Cortex of kidney (tissue), 1 donor: ENCODE data around the gene NPAS3.

ENCODE experiments used
- DNase-seq: peaks from one replicate; lab custom pipeline; 2025; lab: John Stamatoyannopoulos, UW

The NPAS3 gene

GRCh38 chr14:33331176-33331949 is 392.7 kb downstream of the NPAS3 start:
- DNase-seq = no peak

GRCh38 chr14:33332497-33332896 is 393.8 kb downstream of the NPAS3 start:
- DNase-seq = no peak

- no peak for DNase-seq
These were observed 396.7 kb downstream of the NPAS3 start for GRCh38 chr14:33335366-33335765.

DNA sequence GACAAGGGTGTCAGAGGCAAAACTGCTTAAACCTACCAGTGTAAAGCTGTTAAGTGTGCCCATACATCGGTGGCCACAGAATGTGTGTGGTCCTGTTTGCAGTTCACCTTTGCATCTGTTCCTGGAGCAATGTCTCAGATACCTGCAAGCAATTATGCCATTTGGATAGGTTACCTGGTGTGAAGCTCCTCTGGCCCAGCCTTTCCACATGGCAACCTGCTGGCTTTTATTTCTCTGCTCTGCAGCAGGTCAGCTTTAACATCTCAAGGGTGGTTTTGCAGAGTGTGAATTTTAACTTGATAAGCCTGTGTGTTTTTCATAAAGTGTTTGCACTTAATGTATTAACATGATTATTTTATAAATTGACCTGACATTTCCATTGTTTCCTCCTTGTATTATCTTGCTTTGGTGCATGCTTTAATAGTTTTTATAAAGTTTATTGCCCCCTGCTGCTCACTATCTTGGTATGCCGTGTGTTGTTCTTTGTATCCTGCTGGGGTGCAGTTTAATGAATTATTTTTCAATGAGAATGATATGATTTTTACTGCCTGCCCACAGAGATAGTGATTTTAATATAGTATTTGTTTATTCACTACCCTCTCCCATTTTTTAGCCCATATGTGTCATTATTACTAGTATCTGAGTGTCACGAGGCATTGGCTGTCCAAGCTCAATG is 403.8 kb downstream of the NPAS3 start:
- no peak for DNase-seq

- no peak for DNase-seq
These were observed 404.3 kb downstream of the NPAS3 start for GRCh38 chr14:33343016-33343415.

- no peak for DNase-seq
These were observed 409.1 kb downstream of the NPAS3 start for GRCh38 chr14:33347796-33348195.

GRCh38 chr14:33348510-33348909 is 409.8 kb downstream of the NPAS3 start:
- no peak for DNase-seq

DNA sequence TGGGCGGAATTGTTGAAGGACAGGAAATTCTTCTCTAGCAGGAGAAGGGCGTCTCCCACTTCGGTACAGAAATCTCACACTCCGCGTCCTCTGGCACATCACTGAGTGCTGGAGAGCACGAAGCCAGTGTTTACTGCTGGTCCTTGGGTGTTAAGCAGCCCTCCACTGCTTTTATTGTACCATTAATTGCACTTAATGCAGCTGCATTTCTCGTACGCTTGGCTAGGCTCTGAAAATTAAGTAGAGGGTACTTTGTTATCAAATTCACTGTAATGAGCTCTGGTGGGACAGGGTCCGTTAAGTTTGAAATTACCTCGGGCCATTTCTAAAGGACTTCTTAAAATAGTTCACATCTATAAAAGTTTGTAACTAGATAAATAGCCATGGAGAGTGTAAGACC is 411.2 kb downstream of the NPAS3 start:
- DNase-seq = no peak

- no peak for DNase-seq
These were observed 411.8 kb downstream of the NPAS3 start for GRCh38 chr14:33350366-33350990.

DNA sequence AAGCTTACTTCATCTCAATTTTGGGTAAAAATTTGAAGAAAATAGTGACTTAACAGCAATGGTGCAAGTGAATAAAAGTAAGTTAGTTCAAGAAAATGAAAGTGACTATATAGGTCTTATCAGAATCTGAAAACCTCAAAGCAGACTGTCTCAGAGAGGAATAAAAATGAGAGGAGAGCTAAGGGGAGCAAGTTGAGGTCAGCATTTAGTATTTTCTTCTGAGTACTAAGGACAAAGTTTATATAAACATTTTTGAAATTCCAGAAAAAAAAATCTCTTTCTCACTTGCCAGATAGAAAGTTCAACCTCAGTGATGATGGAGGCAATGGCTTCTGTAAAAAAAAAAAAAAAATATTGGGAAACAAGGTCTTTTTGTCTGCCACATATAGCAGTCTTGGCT is 414.1 kb downstream of the NPAS3 start:
- DNase-seq = no peak

GRCh38 chr14:33356181-33356580 is 417.5 kb downstream of the NPAS3 start:
- DNase-seq = no peak

- DNase-seq = no peak
These were observed 418.7 kb downstream of the NPAS3 start for GRCh38 chr14:33357225-33358010.

- DNase-seq = no peak
These were observed 420.7 kb downstream of the NPAS3 start for GRCh38 chr14:33359288-33359881.

GRCh38 chr14:33362934-33363333 is 424.3 kb downstream of the NPAS3 start:
- no peak for DNase-seq

- DNase-seq = no peak
These were observed 425.0 kb downstream of the NPAS3 start for GRCh38 chr14:33363682-33364081.

DNA sequence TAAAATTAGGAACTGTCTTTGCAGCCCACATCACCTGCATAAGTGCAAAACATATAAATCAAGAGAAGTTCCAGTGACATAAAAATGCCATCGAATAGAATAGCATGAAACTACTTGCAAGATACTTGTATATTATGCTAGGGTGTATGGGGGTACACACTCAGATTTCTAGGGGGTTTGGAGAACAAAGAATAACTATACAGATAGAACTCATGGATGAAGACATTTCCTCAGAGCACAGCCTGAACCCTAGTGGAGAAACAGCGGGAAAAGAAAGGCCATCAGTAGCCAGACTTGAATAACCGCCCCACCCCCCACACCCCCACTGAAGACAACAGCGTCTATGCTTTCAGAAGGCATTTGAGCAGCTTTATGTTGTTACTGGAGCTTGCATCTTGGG is 425.8 kb downstream of the NPAS3 start:
- DNase-seq = no peak

DNA sequence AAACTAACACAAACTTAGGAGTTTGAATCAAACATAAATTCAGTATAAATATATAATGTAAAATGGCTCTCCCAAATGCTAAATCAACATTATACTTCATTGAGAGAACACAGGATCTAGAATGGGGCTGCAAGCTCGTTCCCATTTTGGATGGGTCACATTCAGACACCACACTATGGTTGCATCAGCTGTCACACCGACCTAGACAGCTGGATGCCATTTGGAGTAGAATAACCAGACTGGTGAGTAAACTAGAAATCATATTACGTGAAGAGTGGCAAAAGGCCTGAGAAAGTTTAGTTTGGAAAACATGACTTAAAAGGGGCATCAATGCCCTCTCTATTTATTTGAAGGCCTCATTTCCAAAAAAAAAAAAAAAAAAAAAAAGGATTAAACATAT is 430.4 kb downstream of the NPAS3 start:
- DNase-seq = no peak

DNA sequence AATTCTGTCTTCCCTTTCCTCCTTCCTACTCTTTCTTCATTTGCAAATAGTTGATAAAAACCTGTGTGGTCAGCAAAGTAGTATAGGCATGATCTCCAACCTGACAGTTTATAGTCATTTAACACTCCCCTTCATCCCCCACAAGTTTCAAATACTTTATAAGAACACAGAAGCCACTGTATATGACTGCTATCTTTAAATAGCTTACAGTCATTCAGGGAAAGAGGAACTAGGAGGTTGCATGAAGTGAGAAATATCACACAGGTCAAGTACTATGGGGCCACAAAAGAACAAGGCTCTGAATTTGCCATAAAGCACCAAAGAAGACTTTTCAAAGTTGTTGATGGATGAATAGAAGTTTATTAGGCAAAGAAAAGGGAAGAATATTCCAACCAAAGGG is 431.3 kb downstream of the NPAS3 start:
- no peak for DNase-seq

- DNase-seq = no peak
These were observed 431.7 kb downstream of the NPAS3 start for GRCh38 chr14:33370426-33370825.

- DNase-seq = no peak
These were observed 436.5 kb downstream of the NPAS3 start for GRCh38 chr14:33375196-33375595.

- no peak for DNase-seq
These were observed 437.1 kb downstream of the NPAS3 start for GRCh38 chr14:33375786-33376185.

DNA sequence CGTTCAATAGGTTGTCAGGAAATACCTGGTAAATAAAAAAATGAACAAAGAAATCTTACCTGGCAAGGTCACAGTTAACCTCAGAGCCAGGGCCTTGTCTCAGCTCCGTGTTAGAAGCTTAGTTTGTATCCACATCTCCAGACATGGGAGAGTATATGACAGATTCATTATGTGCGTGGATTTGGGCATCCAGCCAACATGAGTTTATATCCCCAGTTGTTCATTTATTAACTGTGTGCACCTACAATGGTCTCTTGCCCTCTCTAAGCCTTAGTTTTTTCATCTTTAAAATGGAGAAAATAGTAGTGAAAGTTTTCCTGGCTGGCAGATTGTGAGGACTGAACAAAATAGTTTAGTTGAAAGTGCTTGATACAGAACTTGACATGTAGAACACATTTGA is 437.8 kb downstream of the NPAS3 start:
- no peak for DNase-seq
